Right lobe of liver (tissue), 6 donors: ENCODE measurements around the gene CPLX3. TPM values are rescaled to one million over a fixed set of nuclear protein-coding genes. Genes with fewer than 3 reads are reported as not detected.
A peak's percentile ranks its signal among the peaks of the same experiment; 100 is the strongest.

Source experiments
- ATAC-seq, 4 donors: fragments of 200-7000 bp; cut with Tn5 transposase; one replicate each; pipeline ENCODE4 v1.9.1; 2020; ENCODE audit warnings: mild to moderate bottlenecking in 4 of 4, moderate library complexity in 4 of 4
- DNase-seq, 3 donors: peaks; one replicate each; pipeline ENCODE4 v3.0.0-alpha.2; 2020
- H3K27ac ChIP-seq, 3 donors: fragments of 200-600 bp; one replicate each; pipeline ENCODE4 v1.8.0; 2022
- H3K27me3 ChIP-seq, 2 donors: fragments of 200-600 bp; one replicate each; pipeline ENCODE4 v1.8.0; 2022
- H3K36me3 ChIP-seq, 4 donors: fragments of 200-600 bp; sonication (generic) in 1 of 4; one replicate each; pipeline versions ENCODE4 v1.5.1 to v1.8.0; 2017 to 2022; ENCODE audit warnings: control low read depth in 1 of 4
- H3K4me1 ChIP-seq, 4 donors: fragments of 200-600 bp; sonication (generic) in 1 of 4; one replicate each; pipeline versions ENCODE4 v1.5.1 to v1.8.0; 2017 to 2022; ENCODE audit warnings: control low read depth in 1 of 4
- H3K4me3 ChIP-seq, 3 donors: fragments of 200-600 bp; one replicate each; pipeline ENCODE4 v1.8.0; 2022
- H3K9me3 ChIP-seq, 4 donors: fragments of 200-600 bp; sonication (generic) in 1 of 4; one replicate each; pipeline versions ENCODE4 v1.5.1 to v1.8.0; 2017 to 2022; ENCODE audit warnings: control low read depth in 1 of 4
- CTCF ChIP-seq, 4 donors: fragments of 200-600 bp in 3 of 4; fragments of 450-650 bp in 1 of 4; IDR thresholded peaks; one replicate each; pipeline versions ENCODE4 v1.5.1 to v1.8.0; 2016 to 2022; ENCODE audit warnings: antibody characterized with exemption in 4 of 4, mild to moderate bottlenecking in 2 of 4
- POLR2A ChIP-seq: fragments of 450-650 bp; IDR thresholded peaks from one replicate; pipeline ENCODE4 v1.6.1; 2017; ENCODE audit warnings: antibody characterized with exemption, mild to moderate bottlenecking
- WGBS: methylation state at CpG from one replicate; pipeline ENCODE4 v1.1.6; 2018; ENCODE audit warnings: low coverage, low lambda C conversion rate; ENCODE audit not compliant: insufficient coverage; ENCODE audit errors: missing lambda C conversion rate; 5-methylcytosine and 5-hydroxymethylcytosine counted together
- intact Hi-C, 2 donors: fragments of 100-400 bp; cut with DNase I; formaldehyde crosslinking; loops; one replicate each; pipeline versions ENCODE4 v1.11.2 to v1.14.1; 2022
- total RNA-seq, 6 experiments: library from RNA; depleted of rRNA in 2 of 6; stranded (reverse); fragments of >200 nt in 2 of 6; fragmentation: NEBNext Ultra II Directional in 3 of 6; extraction: Animal tissue kit (Norgen Biotek cat#: 25700) in 3 of 6; gene quantifications; one replicate each; pipeline versions ENCODE4 v1.1.0 to v1.2.4, GENCODE V29; 2016 to 2023
- donor health status: DM: no; HTN: yes; CAD: no.
- donor health status: DM: no; HTN: no; CAD: no.
- donor health status: DM: no; HTN: no; CAD: no.
- donor health status: DM: no; HTN: yes; CAD: no.
- donor health status: DM: no; HTN: yes; CAD: no.

CPLX3 gene
- total RNA-seq, 6 experiments from 2014 or later, result not detected

- Histone ChIP-seq H3K4me3 (peak overlapping the region in 1 of 3 donors; percentile 19), H3K36me3 (no peaks in the 10 kb centered on the region), H3K27me3 (no peaks in the 10 kb centered on the region), H3K27ac (peak overlapping the region; percentile 40 to 73 (median 71)), H3K9me3 (no peaks in the 10 kb centered on the region), H3K4me1 (peaks cover 0 to 67% (median 41%) of the 10 kb centered on the region in 4 donors)
- intact Hi-C loops, result no loop called here
- ATAC-seq (peak in 1 of 4 donors; percentile 1), DNase-seq (no peak)
- TF ChIP-seq POLR2A (no peak), CTCF (IDR thresholded peaks at IDR 0.05) (no peak)
- WGBS, result 58% methylated on average over 2 of the region's 7 CpGs
Measured at GRCh38 chr15:74788042-74788682, 38.3 kb upstream of the CPLX3 start.

GRCh38 chr15:74788683-74789151, 37.7 kb upstream of the CPLX3 start:
- H3K9me3 ChIP-seq, result no peaks in the 10 kb centered on the region
- WGBS, result 67% methylated on average over 3 of the region's 9 CpGs
- H3K27ac ChIP-seq, result peak overlapping the region; percentile 40 to 73 (median 71)
- no peaks in the 10 kb centered on the region for H3K27me3 ChIP-seq
- H3K36me3 ChIP-seq, result no peaks in the 10 kb centered on the region
- intact Hi-C loops, result no loop called here
- H3K4me3 ChIP-seq, result peak overlapping the region in 1 of 3 donors; percentile 19
- H3K4me1 ChIP-seq, result peaks cover 0 to 62% (median 39%) of the 10 kb centered on the region in 4 donors
- TF ChIP-seq POLR2A (no peak), CTCF (IDR thresholded peaks at IDR 0.05) (no peak)
- DNase-seq (peak in 1 of 3 donors; percentile 54), ATAC-seq (peak in 3 of 4 donors; percentile 1 to 2 (median 2))

- peak overlapping the region in 1 of 3 donors; percentile 19 for H3K4me3 ChIP-seq
- WGBS, result 15% methylated on average over 6 of the region's 14 CpGs
- peak; percentile 67 to 86 (median 76) for DNase-seq
- no peaks in the 10 kb centered on the region for H3K9me3 ChIP-seq
- peak; percentile 73 to 82 (median 75) for ATAC-seq
- no peak for TF ChIP-seq POLR2A
- no peak for TF ChIP-seq CTCF (IDR thresholded peaks at IDR 0.05)
- H3K27ac ChIP-seq, result peak overlapping the region; percentile 40 to 73 (median 71)
- no peaks in the 10 kb centered on the region for H3K36me3 ChIP-seq
- intact Hi-C loops, result no loop called here
- no peaks in the 10 kb centered on the region for H3K27me3 ChIP-seq
- H3K4me1 ChIP-seq, result peaks cover 0 to 57% (median 36%) of the 10 kb centered on the region in 4 donors
Measured at GRCh38 chr15:74789171-74789631, 37.2 kb upstream of the CPLX3 start.

GRCh38 chr15:74789741-74790079, 36.7 kb upstream of the CPLX3 start:
- intact Hi-C loops, result no loop called here
- Histone ChIP-seq H3K36me3 (no peaks in the 10 kb centered on the region), H3K4me1 (peaks cover 0 to 52% (median 34%) of the 10 kb centered on the region in 4 donors), H3K4me3 (peak overlapping the region in 1 of 3 donors; percentile 19), H3K9me3 (no peaks in the 10 kb centered on the region), H3K27ac (peak overlapping the region; percentile 24 to 73 (median 71)), H3K27me3 (no peaks in the 10 kb centered on the region)
- WGBS, result 17% methylated on average over 2 of the region's 3 CpGs
- no peak for TF ChIP-seq POLR2A
- no peak for TF ChIP-seq CTCF (IDR thresholded peaks at IDR 0.05)
- DNase-seq (peak in 1 of 3 donors; percentile 50), ATAC-seq (no peak)
